Stimulated activated CD4-positive, alpha-beta T cell treated with anti-CD3 and anti-CD28 coated beads, Interleukin-1b, Interleukin-23, amount 100 ng/mL, for 48 hours (primary cell): ENCODE measurements around the gene APOL1.
"Not testable (repeated sequence)": the region's sequence is repeated elsewhere in the genome, so short reads cannot be mapped to it uniquely, and the experiment has no call there.

Experiments
- DNase-seq: peaks from one replicate; pipeline ENCODE4 v3.0.0-alpha.2; 2020

APOL1 gene

DNA sequence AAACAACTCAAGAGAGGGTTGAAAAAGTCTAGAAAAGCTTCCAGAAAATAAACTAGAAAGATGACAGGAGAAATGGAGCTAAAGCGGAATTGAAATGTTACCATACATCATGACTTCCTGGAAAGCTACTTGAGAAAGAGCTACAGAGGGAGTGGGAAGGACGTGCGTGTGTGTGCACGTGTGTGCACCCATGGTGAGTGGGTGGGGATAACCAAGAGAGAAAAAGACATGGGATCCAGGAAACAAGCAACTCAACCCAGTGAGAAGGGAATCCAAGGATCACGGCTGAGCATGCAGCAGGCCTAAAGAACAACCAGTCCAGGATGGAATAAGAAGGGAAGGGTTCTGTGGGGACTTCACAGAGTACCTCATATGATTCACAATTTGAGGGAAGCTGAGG is 21.6 kb downstream of the APOL1 start:
- no peak for DNase-seq

DNA sequence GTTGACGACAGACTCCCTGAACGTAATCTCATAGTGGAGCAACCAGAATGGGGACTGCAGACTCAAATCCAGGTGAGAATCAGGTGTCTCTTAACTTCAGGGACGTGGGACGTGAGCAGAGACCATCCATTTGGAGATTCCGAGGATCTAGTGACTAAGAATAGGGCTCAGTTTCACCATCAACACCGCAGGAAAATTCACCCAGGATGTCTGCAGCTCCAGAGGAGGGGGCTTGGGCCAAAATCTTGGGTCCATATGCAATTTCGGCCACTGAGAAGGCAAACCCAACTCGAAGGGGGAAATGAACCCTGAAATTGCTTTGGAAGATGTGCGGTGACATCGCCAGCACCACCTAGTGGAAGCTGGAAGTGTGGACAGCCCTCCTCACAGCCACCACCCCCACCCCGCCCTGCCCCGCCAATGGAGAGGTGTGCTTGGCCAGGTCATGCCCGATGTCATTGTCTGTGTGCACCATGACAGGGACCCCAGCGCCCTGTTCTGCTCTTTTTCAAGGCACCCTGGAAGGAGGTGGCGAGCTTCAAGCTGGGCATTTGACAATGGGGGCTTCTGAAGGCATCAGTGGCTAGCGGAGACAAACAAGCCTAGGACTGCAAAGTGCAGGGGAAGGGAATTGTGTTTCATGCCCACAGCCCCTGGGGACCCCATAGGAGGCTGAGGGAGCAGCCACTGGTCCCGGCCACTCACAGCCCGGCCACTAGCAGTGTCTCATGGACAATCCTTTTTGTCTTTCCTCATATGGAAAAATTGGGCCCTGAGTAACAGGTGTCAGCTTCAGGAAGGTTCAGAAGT is 24.8 kb downstream of the APOL1 start:
- peak; percentile 74 for DNase-seq

DNA sequence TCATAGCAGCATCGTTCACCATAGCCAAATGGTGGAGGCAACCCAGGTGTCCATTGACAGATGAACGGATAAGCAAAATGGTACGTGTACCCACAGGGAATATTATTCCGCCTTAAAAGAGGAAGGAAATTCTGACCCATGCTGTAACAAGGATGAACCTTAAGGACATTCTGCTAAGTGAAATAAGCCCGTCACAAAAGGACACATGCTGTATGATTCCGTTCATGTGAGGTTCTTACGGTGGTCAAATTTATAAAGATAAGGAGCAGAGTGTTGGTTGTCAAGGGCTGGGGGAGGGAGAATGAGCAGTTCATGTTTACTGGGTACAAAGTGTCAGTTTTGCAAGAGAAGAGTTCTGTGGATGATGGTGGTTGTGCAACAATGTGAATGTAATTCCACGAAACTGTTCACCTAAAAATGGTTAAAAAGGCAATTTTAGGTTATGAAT is 26.3 kb downstream of the APOL1 start:
- no peak for DNase-seq

DNA sequence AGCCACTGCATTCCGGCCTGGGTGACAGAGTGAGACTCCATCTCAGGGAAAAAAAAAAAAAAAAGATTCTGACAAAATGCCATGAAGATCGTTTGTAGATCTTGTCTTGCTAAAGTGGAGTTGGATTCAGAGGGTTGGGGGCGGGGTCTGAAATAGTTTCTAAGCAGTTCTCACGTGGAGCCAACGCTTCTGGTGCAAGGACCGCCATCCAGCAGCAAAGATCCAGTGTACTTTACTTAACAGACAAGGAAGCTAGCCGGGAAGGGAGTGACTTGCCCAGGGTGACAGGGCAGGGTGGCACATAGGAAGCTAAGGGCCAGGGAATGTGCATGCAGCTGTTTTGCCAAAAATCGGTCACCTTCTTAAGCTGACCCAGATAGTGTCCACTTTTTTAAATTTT is 27.4 kb downstream of the APOL1 start:
- no peak for DNase-seq

DNA sequence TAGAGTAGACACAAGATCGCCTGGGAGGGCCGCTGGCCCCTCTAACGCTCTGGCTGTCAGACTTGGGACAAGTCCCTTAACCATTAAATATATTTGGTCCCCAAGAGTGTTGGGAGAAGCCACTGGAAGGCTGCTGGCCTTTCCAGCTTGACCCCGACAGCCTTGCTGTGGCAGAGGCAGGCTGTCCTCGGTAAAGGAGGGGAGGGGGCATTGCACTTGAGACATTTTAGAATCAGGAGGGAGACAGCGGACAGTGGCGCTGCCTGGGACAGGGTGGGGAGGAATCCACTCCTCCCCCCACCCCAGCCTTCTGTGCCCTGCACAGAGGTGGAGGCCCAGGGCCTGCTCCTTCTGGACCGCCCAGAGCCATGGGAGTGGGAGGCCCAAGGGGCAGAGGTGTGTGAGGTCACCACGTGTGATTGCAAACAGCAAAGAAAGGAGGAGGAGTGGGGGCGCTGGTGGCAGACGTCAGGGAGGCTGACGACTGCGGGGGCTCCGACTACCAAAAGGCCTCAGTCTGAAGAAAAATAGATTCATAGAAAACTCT is 28.9 kb downstream of the APOL1 start:
- no peak for DNase-seq

DNA sequence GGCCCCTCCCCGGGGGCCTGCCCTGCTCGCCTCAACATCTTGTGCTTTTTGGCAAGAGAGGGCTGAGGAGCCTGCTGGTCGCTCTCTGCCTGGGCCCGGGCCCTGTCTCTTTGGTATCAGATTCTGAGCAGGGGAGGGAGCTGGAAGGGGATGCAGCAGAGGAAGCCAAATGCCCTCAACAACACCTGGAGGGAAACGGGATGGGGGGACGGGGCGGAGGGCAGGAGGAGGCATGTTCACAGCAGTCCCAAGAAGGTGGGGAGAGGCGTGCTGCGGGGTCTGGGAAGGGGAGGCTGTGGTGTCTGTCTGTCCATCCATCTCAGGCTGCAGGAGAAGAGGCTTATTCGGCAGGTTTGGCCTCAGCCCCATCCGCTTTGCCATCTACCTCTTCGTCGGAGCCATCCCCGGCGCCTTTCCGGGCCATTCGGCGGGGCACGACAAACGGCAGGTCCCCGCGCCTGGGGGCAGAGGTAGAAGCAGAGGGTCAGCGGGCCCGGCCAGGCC is 29.4 kb downstream of the APOL1 start:
- DNase-seq: no peak

DNA sequence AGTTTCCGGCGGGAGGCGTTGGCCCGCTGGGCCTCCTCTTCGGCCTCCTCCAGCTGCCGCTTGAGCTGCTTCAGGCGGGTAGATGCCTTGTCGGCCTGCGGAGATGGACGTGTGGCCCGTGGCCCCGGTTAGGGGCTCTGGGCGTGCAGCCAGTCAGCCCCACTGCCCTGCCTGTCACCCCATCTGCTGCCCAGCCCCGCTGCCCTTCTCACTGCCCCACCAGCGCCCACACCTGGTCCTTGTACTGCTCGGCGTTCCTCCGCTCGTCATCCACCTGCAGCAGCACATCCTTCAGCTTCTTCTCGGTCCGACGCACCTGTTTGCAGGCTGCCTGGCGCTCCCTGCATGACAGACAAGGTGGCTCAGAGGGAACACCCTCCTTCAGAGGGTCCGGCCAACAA is 31.2 kb downstream of the APOL1 start:
- DNase-seq: no peak

DNA sequence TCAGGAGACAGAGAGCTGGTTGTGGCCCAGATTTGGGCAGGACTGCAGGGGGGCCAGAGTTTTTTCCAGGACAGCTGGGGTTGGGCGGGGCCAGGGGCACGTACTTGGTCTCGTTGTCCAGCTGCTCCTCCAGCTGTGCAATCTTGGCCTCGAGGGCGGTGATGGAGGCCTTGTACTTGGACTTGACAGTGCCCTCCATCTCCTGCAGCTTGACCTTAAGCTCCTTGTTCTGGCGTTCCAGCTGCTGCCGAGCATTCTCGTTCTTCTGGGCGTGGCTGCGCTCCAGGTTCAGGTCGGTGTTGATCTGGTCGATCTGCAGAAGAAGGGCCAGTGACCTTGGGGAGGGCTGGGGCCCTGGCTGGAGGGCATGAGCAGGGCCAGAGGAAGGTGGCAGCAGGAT is 32.1 kb downstream of the APOL1 start:
- DNase-seq: no peak

DNA sequence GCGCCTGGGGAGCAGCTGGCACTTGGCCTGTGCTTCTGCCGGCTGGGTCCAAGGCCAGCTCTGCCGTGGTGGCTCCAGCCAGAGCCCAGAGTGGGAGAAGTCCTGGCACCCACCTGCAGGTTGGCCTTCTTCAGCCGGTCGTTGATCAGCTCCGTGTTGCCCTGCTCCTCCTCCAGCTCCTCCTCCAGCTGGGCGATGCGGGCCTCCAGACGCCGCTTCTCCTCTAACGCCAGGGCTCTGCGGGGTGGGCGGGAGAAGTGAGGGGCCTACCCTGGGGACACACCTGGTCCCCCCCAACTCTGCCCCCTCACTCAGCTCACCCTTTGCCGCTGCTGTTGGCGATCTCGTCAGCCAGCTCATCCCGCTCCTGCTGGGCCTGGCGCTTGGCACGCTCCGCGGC is 32.6 kb downstream of the APOL1 start:
- no peak for DNase-seq

DNA sequence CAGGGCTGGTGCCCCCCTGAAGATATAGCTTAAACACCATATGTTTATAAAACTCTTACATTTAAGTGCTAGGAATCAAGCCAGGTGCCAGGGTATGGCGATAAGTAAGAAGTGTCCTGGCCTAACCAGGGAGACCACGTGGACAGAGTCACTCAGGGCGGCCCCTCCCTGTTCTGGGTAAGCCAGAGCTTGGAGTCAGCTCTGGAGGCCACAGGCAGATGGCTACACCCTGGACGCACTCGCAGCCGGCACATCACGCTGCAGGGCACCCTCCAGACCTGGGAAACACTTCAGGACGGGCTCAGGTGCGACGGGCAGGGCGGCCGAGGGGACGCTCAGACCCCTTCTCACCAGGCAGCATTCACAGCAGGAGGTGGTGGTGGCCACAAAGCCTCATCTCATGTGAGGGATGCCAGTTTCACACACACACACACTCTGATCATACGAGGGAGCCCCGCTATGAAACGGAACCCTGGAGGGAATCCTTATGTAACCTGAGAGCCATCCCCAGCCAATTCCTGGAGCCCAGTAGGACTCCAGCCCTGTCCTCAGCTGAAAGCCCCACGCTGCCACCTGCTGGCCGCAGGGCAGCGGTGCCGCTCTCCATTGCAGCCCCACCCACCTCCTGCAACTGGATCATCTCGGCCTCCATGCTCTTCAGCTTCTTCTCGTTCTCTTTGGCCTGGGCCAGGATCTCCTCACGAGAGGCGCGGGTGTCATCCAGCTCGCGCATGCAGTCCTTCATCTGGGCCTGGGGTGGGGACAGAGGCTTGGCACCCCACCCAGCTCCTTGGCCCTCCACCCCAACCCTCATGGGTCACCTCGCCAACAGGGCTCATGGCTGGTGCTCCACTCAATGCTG is 33.4 kb downstream of the APOL1 start:
- peak; percentile 72 for DNase-seq

DNA sequence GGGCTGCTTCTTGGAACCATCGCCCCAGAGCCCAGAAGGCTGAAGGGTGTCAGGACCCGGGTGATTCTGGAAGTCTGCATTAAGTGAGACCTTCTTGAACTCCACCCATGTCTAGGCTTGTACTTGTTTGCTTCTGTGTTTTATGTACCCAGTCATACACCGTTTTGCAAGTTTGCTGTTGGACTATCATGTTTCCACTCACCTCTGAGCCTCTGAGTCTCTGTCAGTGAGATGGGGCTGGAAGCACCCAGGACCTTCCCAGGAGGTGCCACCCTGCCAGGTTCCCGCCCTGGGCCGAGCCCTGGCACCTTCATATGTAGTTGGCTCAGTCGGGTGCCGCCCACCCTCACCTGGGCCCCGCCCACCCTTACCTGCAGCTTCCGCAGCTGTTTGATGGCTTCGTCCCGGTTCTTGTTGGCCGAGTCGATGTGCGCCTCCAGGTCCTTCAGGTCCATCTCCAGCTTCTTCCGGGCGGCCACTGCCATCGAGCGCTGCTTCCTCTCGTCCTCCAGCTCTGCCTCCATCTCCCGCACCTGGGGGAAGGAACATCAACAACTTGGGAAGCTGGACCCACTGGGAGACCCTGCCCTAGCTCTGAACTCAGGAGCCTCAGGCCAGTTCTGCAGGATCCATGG is 35.1 kb downstream of the APOL1 start:
- no peak for DNase-seq

DNA sequence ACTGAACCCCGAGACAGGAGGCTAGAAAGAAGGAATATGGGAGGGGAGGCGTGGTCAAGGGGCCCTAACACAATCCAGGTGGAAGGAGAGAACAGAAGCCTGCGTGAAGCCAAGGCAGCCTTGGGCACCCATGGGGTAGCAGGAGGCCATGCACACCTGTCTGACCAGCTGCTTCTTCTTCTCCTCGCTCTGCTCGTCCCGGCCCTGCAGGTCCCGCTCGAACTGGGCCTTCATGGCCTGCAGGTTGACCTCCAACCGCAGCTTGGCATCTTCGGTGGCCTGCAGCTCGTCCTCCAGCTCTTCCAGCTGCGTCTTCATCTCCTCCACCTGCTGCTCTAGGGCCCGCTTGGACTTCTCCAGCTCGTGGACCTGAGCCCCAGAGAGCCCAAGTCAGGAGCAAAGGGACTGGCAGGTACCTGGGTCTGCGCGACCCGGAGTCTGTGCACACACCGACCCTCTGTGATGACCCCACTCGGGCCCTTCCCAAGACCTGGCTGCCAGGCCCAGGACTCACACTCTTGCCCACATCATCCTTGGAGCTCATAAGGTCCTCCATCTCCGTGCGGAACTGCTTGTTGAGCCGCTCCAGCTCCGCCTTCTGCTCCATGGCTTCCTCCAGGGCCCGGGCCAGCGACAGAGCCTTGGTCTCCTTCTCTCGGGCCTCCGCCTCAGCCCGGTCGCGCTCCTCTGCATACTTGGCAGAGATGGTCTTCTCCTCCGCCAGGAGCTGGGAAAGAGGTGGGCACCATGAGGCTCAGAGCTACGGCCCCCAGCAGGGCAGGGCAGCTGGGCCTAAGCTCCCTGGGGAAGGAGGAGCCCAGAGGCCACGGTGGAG is 35.9 kb downstream of the APOL1 start:
- DNase-seq: no peak

DNA sequence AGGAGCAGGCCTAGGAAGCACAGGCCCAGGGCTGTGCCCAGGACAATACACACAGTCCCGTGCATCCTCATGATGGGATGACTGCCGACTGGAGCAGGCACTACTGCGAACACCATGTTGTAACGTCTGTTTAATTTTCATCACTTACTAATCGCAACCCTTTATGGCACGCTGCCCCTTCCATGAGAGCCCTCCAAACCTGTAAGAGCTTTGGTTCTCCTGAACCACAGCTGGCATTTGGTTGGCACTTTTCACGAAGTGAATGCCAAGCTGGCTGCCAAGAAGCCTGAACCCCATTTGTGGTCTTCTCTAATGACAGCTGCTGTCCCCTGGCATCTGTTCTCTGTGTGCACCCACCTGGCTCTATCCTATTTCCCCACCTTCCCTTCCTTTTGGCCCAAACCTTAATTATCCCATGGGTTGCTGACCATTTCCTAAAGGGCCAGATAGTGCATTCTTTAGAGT is 36.5 kb downstream of the APOL1 start:
- no peak for DNase-seq

DNA sequence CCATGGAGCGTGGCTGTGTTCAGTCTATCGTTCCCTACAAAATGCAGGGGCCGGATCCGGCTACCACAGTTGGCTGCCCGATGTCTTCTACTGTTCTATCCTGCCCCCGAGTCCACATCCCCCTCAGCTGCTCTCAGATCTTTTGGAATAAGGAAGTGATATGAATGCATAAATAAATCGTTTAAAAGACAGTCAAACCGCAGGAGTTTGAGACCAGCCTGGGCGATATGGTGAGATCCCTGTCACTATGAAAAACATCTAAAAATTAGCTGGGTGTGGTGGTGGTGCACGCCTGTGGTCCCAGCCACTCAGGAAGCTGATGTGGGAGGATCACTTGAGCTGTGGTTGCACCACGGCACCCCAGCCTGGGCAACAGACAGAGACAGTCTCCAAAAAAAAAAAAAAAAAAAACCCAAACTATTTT is 37.0 kb downstream of the APOL1 start:
- DNase-seq: not testable (repeated sequence)

DNA sequence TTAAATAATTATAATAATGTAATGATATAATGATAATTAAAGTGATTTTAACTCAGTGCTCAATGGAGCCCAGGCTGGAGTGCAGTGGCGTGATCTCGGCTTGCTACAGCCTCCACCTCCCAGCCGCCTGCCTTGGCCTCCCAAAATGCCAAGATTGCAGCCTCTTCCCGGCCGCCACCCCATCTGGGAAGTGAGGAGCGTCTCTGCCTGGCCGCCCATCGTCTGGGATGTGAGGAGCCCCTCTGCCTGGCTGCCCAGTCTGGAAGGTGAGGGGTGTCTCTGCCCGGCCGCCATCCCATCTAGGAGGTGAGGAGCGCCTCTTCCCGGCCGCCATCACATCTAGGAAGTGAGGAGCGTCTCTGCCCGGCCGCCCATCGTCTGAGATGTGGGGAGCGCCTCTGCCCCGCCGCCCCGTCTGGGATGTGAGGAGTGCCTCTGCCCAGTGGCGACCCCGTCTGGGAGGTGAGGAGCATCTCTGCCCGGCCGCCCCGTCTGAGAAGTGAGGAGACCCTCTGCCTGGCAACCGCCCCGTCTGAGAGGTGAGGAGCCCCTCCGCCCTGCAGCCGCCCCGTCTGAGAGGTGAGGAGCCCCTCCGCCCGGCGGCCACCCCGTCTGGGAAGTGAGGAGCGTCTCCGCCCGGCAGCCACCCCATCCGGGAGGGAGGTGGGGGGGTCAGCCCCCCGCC is 37.6 kb downstream of the APOL1 start:
- not testable (repeated sequence) for DNase-seq

DNA sequence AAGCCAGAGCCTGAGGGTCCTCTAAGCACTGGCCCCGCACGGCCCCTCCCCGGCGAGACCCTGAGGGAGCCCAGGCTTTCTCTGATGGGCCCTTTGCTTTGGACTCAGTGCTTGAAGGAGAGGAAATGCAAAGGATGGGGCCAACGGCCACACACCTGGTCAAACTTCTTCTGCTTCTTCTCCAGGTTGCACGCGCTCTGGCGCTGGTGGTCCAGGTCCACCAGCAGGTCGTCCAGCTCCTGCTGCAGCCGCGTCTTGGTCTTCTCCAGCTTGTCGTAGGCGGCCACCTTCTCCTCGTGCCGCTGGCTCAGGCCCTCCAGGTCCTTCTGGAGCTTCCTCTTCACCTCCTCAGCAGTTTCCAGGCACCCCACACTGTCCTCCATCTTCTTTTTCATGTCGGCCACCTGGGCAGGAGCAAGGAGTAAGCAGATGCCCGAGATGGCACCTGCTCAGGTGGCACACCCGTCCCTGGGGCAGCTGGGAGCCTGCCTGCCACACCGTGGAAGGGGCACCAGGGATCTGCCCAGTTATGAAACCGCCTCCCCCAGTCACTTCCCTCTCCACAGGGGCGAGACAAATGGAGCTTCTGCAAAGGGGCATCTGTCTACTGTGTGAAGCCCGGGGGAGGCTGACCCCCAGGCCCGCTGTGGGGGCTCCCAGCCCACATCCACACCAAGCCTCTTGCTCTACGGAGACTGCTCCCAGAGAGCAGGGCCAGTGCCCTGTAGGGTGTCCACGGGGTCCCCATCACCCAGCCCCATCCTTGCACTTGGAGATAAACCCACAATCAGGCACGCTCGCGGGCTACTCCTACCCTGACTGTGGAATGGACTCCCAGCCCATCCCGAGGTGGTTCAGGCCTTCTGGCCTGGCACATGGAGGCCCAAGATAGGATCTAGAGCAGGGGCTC is 39.2 kb downstream of the APOL1 start:
- no peak for DNase-seq

DNA sequence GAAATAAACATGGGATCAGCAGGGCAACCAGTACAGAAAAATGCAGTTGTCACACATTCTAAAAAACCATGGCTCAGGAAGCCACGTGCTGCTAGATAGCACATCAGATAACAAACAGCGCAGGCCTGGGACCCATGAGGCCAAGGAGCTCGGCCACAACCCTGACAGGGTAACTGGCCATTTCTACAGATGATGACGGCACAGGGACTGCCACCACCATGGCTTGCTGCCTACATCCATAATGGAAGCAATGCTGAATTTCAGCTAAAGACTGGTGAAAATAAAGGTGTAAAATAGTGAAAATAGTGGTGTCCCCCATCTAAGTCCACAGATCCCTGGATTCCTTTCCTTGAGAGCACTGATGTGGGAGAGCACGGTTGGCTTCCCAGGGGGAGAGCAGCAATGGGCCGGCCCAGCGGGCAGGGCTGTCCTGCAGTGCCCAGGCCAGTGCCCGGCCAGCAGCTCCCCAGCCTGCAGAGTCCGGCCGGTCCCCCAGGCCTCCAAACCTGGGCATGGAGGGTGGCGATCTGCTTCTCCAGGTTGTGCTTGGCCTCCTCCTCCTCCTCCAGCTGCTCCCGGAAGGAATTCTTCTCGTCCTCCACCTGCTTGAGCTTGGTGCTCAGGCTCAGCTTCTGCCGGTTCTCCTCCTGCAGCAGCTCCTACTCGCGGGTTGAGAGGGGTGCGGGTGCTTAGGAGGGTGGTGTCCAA is 40.0 kb downstream of the APOL1 start:
- DNase-seq: no peak

DNA sequence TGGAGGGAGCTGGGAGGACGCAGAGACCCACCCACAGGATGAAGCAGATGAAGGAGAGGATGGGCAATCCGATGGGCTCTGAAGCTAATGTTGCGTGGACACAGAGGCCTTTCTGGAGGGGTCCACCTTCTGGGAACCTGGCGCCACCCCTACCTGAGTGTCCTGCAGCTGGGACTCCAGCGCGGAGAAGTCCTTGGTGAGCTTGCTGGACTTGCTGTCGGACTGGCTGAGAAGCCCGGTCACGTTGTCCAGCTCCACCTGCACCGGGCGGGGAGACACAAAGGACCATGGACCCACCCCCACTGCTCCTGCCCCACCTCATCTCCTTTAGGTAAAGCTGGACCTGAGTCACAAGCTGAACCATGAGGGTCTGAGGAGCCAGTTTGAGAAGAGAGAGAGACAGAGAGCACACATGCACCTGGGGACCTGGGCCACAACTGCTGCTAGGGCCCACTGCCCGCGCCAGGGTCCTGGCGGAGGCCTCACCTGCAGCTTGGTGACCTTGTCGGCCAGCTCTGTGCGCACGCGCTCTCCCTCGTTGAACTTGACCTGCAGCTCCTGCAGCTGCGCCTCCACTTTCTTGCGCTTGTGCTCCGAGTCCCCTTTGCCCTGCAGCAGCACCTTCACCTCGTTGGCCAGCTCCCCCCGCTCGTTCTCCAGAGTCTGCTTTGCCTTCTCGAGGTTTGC is 40.8 kb downstream of the APOL1 start:
- DNase-seq: no peak

DNA sequence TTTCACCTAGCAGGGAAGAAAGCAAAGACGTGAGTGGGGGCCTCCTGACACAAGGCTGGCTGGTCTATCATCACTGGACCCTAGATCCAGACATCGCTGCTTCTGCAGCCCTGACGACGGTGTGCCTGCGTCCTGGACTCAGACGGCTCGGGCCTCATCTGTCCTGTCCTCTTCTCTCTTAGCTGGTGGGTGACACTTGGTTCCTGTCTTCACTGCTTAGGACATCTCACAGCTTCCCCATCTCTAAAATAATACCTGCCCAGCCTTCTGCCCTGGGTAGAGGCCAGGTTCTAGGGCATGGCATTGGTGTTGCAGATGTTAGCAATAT is 41.3 kb downstream of the APOL1 start:
- DNase-seq: no peak
